MG63 (cell line): Measurements from ENCODE around the gene LPP. TPM values are rescaled to one million over a fixed set of nuclear protein-coding genes. Genes with fewer than 3 reads are reported as not detected.

Experiments used
- DNase-seq: peaks from one replicate; pipeline ENCODE4 v3.0.0-alpha.2; 2020
- H3K27me3 ChIP-seq: fragments of 250-450 bp; sonication (Bioruptor Pico); 2 replicates; pipeline ENCODE4 v1.5.1; 2020; ENCODE audit warnings: mild to moderate bottlenecking, moderate library complexity
- H3K36me3 ChIP-seq: fragments of 250-450 bp; sonication (Bioruptor Pico); 2 replicates; pipeline ENCODE4 v1.5.1; 2020; ENCODE audit warnings: mild to moderate bottlenecking, moderate library complexity
- H3K4me3 ChIP-seq: fragments of 250-450 bp; sonication (Bioruptor Pico); 2 replicates; pipeline ENCODE4 v1.5.1; 2020; ENCODE audit warnings: mild to moderate bottlenecking, moderate library complexity
- H3K9me3 ChIP-seq: fragments of 250-450 bp; sonication (Bioruptor Pico); 2 replicates; pipeline ENCODE4 v1.5.1; 2020; ENCODE audit warnings: mild to moderate bottlenecking, moderate library complexity
- total RNA-seq: library from RNA; depleted of rRNA; stranded (reverse); fragments of >200 nt; shearing (Covaris generic); gene quantifications from 2 replicates; pipeline ENCODE4 v1.2.3, GENCODE V29; 2014; ENCODE audit warnings: low replicate concordance

Gene LPP
- total RNA-seq, 1 experiment from 2014 or later, result 7.9 TPM

- no peak for DNase-seq
- Histone ChIP-seq H3K9me3 (no peaks in the 10 kb centered on the region), H3K4me3 (no peak overlapping the region), H3K27me3 (no peaks in the 10 kb centered on the region), H3K36me3 (peaks cover 5% of the 10 kb centered on the region)
Observed at GRCh38 chr3:188198760-188199327, 44.9 kb downstream of the LPP start.

- DNase-seq, result no peak
- no peak overlapping the region for H3K4me3 ChIP-seq
- no peaks in the 10 kb centered on the region for H3K9me3 ChIP-seq
- H3K27me3 ChIP-seq, result no peaks in the 10 kb centered on the region
- H3K36me3 ChIP-seq, result peaks cover 6% of the 10 kb centered on the region
Observed at GRCh38 chr3:188199386-188199785, 45.4 kb downstream of the LPP start.

- Histone ChIP-seq H3K36me3 (peaks cover 9% of the 10 kb centered on the region), H3K4me3 (no peak overlapping the region), H3K9me3 (no peaks in the 10 kb centered on the region), H3K27me3 (no peaks in the 10 kb centered on the region)
- DNase-seq, result no peak
Observed at GRCh38 chr3:188200481-188200880, 46.5 kb downstream of the LPP start.

- Histone ChIP-seq H3K36me3 (peaks cover 9% of the 10 kb centered on the region), H3K4me3 (no peak overlapping the region), H3K9me3 (no peaks in the 10 kb centered on the region), H3K27me3 (no peaks in the 10 kb centered on the region)
- no peak for DNase-seq
Observed at GRCh38 chr3:188202358-188203138, 48.6 kb downstream of the LPP start.

- no peak overlapping the region for H3K4me3 ChIP-seq
- H3K36me3 ChIP-seq, result peaks cover 20% of the 10 kb centered on the region
- no peaks in the 10 kb centered on the region for H3K9me3 ChIP-seq
- H3K27me3 ChIP-seq, result no peaks in the 10 kb centered on the region
- no peak for DNase-seq
Observed at GRCh38 chr3:188204526-188204925, 50.6 kb downstream of the LPP start.

- H3K27me3 ChIP-seq, result no peaks in the 10 kb centered on the region
- no peak for DNase-seq
- no peaks in the 10 kb centered on the region for H3K9me3 ChIP-seq
- H3K36me3 ChIP-seq, result peaks cover 23% of the 10 kb centered on the region
- H3K4me3 ChIP-seq, result no peak overlapping the region
Observed at GRCh38 chr3:188205992-188206416, 52.0 kb downstream of the LPP start.

- Histone ChIP-seq H3K36me3 (peaks cover 26% of the 10 kb centered on the region), H3K4me3 (no peak overlapping the region), H3K9me3 (no peaks in the 10 kb centered on the region), H3K27me3 (no peaks in the 10 kb centered on the region)
- no peak for DNase-seq
Observed at GRCh38 chr3:188206787-188207186, 52.8 kb downstream of the LPP start.

- Histone ChIP-seq H3K27me3 (no peaks in the 10 kb centered on the region), H3K9me3 (no peaks in the 10 kb centered on the region), H3K4me3 (no peak overlapping the region), H3K36me3 (peaks cover 26% of the 10 kb centered on the region)
- no peak for DNase-seq
Observed at GRCh38 chr3:188207941-188208515, 54.1 kb downstream of the LPP start.

- DNase-seq, result no peak
- Histone ChIP-seq H3K4me3 (no peak overlapping the region), H3K36me3 (peaks cover 26% of the 10 kb centered on the region), H3K27me3 (no peaks in the 10 kb centered on the region), H3K9me3 (no peaks in the 10 kb centered on the region)
Observed at GRCh38 chr3:188208516-188208981, 54.6 kb downstream of the LPP start.

GRCh38 chr3:188209034-188209433 lies 55.1 kb downstream of the LPP start:
- Histone ChIP-seq H3K27me3 (no peaks in the 10 kb centered on the region), H3K9me3 (no peaks in the 10 kb centered on the region), H3K4me3 (no peak overlapping the region), H3K36me3 (peaks cover 25% of the 10 kb centered on the region)
- DNase-seq, result no peak

GRCh38 chr3:188209740-188210139 lies 55.8 kb downstream of the LPP start:
- Histone ChIP-seq H3K9me3 (no peaks in the 10 kb centered on the region), H3K36me3 (peaks cover 28% of the 10 kb centered on the region), H3K4me3 (no peak overlapping the region), H3K27me3 (no peaks in the 10 kb centered on the region)
- no peak for DNase-seq

GRCh38 chr3:188211476-188211875 lies 57.5 kb downstream of the LPP start:
- DNase-seq, result no peak
- Histone ChIP-seq H3K4me3 (no peak overlapping the region), H3K9me3 (no peaks in the 10 kb centered on the region), H3K27me3 (no peaks in the 10 kb centered on the region), H3K36me3 (peaks cover 31% of the 10 kb centered on the region)

GRCh38 chr3:188212308-188212969 lies 58.5 kb downstream of the LPP start:
- Histone ChIP-seq H3K9me3 (no peaks in the 10 kb centered on the region), H3K27me3 (no peaks in the 10 kb centered on the region), H3K36me3 (peaks cover 35% of the 10 kb centered on the region), H3K4me3 (no peak overlapping the region)
- DNase-seq, result no peak

GRCh38 chr3:188214442-188214841 lies 60.5 kb downstream of the LPP start:
- H3K36me3 ChIP-seq, result peaks cover 24% of the 10 kb centered on the region
- H3K4me3 ChIP-seq, result no peak overlapping the region

GRCh38 chr3:188215129-188215528 lies 61.2 kb downstream of the LPP start:
- H3K27me3 ChIP-seq, result no peaks in the 10 kb centered on the region
- no peaks in the 10 kb centered on the region for H3K9me3 ChIP-seq
- DNase-seq, result no peak
- H3K36me3 ChIP-seq, result peaks cover 20% of the 10 kb centered on the region
- no peak overlapping the region for H3K4me3 ChIP-seq

More at GRCh38 chr3:188214442-188214841, 60.5 kb downstream of the LPP start:
- H3K27me3 ChIP-seq, result no peaks in the 10 kb centered on the region
- DNase-seq, result no peak
- no peaks in the 10 kb centered on the region for H3K9me3 ChIP-seq

- DNase-seq, result no peak
- H3K4me3 ChIP-seq, result no peak overlapping the region
- H3K27me3 ChIP-seq, result no peaks in the 10 kb centered on the region
- no peaks in the 10 kb centered on the region for H3K9me3 ChIP-seq
- peaks cover 21% of the 10 kb centered on the region for H3K36me3 ChIP-seq
Observed at GRCh38 chr3:188217011-188217463, 63.1 kb downstream of the LPP start.

- no peak overlapping the region for H3K4me3 ChIP-seq
- H3K9me3 ChIP-seq, result no peaks in the 10 kb centered on the region
- no peaks in the 10 kb centered on the region for H3K27me3 ChIP-seq
- DNase-seq, result no peak
- peaks cover 21% of the 10 kb centered on the region for H3K36me3 ChIP-seq
Observed at GRCh38 chr3:188217726-188218125, 63.8 kb downstream of the LPP start.
